ENCODE data around the gene NCBP2.

- no peak for TF ChIP-seq EZH2phosphoT487 (IDR thresholded peaks at IDR 0.05; ENCODE audit: borderline replicate concordance, low read length)
- TF ChIP-seq CTCF (conservative IDR thresholded peaks at IDR 0.05; ENCODE audit: low read depth, low read length) = no peak
Observed at GRCh38 chr3:196968233-196969133, 26.2 kb upstream of the NCBP2 start, which contains the start of gene PIGZ.
